ENCODE data around the gene PRCD.
"Not testable (repeated sequence)": the region's sequence is repeated elsewhere in the genome, so short reads cannot be mapped to it uniquely, and the experiment has no call there.

PRCD gene

DNA sequence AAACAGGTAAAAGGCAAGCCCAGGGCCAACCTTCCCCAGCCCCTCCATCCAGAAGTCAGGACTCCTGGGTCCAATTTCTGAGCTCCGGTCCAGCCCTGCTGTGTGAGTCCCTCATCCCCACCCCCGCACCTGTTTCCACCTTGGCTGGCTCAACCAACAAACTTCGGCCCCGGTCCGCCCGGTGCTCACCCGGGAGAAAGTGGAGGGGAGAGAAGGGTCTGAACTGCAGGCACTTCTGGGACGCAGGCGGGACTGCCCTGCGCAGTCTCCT, 39.2 kb upstream of the PRCD start:
- Mint-ChIP-seq H3K4me1 (peaks cover 34% of the 10 kb centered on the region), H3K4me3 (peak overlapping the region; percentile 87), H3K27me3 (no peaks in the 10 kb centered on the region), H3K36me3 (no peaks in the 10 kb centered on the region), H3K9me3 (no peaks in the 10 kb centered on the region), H3K27ac (no peak overlapping the region)

DNA sequence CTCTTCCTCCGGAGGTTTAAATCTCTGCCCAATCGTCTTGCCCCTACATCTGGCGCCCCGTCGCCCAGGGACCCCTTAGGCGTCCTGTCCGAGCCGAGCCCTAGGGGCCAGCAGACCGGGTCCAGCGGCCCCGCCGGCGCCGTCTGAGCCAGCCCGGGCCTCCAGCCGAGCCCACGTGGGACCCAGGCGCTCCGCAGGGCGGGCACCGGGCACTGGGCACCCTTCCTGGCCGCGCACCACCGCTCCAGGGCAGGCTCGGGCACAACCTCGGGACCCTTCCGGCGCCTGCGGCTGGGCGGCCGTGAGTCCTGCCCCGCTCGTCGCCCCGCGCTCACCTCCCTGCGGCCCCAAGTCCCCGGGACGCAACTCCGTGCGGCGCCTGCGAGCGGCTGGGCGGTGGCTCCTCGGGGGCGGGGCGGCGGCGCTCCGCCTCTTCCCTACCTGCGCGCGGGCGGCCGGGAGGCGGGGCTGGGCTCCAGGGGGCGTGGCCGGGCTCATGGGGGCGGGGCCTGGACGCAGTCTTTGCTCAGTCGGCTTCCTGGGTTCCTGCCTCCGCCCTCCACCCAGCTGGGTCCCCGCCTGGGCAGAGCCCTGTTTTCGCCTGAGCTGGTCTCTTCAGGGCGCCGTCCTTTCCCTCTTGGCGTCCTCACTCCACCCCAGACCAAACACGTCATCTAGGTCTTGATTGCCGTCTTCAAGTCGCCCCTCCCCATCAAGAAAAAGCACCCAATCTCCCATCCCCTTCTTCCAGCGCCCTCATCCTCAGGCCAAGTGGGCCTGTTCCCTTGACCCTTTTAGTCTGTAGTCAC, 38.6 kb upstream of the PRCD start, which contains the start of gene RHBDF2:
RHBDF2 (minus strand) TSS at position 406 of the 809 bp plus-strand sequence. CDS start 19,899 bp downstream, outside the sequence.
- Mint-ChIP-seq H3K27me3 (no peaks in the 10 kb centered on the region), H3K36me3 (no peaks in the 10 kb centered on the region), H3K27ac (peak within 1 kb of the TSS; percentile 94), H3K4me1 (peaks cover 34% of the 10 kb centered on the region), H3K9me3 (no peaks in the 10 kb centered on the region), H3K4me3 (peak within 1 kb of the TSS; percentile 87)

DNA sequence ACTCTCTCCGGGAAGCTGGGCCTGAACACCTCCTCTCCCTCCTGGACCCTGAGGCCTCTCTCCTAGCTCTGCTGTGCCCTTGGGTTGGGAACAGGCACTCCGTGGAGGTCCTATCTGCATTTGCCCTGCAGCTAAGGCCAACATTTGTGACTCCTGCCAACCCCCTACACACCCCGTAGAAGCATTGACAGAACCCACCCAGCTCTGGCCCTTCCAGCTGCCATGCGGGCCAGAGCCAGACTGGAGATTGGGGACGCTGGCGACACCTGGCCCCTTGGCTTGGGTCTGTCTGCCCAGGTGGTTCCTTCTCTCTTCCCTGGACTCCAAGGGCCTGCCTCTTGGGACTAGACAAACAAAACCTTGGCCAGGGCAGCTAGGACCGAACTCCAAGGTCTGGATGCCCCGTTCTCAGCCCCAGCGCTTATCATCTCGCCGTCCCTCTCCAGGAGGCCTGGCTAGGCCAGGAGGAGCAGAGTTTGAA, 38.0 kb upstream of the PRCD start:
- H3K9me3 Mint-ChIP-seq, result no peaks in the 10 kb centered on the region
- peaks cover 35% of the 10 kb centered on the region for H3K4me1 Mint-ChIP-seq
- H3K27ac Mint-ChIP-seq, result peak overlapping the region; percentile 94
- H3K36me3 Mint-ChIP-seq, result no peaks in the 10 kb centered on the region
- peak overlapping the region; percentile 82 for H3K4me3 Mint-ChIP-seq
- H3K27me3 Mint-ChIP-seq, result no peaks in the 10 kb centered on the region

DNA sequence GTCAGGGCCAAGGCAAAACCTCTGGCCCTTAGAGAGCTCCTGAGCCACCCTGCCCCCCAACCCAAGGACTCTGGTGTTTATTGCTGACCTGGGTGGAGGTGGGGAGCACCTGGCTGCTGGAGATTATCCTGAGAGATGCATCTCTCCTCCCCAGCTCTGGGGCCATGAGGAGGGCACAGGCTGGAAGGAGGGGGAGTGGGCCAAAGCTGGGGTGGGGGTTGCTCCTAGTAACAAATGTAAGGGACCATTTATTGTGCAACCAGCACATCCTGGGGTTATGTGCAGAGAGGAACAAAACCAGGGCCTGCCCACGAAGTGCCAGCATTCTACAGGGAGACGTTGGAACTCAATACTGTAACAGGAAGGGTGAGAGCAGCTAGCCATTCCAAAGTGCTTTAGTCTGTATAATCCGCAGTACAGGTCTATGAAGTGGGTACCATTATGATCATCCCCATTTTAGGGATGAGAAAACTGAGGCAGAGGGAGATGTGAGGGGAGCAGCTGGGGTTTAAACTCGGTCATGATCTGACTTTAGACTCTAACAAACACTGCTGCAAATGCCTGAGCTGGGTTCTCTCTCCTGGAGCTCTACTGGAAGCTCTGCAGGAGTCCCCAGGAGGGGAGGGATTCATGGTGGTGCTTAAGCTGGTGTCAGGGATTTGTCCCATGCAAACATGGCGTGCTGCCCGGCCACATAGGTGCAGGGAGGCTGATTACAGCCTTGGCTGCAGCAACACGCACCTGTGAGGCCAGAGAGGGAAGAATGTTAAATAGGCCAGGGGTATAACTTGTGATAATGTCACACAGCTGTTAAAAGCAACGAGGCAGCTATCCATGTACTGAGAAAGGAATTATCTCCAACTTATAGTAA, 37.3 kb upstream of the PRCD start:
- H3K4me3 Mint-ChIP-seq, result no peak overlapping the region
- H3K9me3 Mint-ChIP-seq, result no peaks in the 10 kb centered on the region
- no peaks in the 10 kb centered on the region for H3K27me3 Mint-ChIP-seq
- no peak overlapping the region for H3K27ac Mint-ChIP-seq
- H3K4me1 Mint-ChIP-seq, result peaks cover 37% of the 10 kb centered on the region
- H3K36me3 Mint-ChIP-seq, result no peaks in the 10 kb centered on the region

DNA sequence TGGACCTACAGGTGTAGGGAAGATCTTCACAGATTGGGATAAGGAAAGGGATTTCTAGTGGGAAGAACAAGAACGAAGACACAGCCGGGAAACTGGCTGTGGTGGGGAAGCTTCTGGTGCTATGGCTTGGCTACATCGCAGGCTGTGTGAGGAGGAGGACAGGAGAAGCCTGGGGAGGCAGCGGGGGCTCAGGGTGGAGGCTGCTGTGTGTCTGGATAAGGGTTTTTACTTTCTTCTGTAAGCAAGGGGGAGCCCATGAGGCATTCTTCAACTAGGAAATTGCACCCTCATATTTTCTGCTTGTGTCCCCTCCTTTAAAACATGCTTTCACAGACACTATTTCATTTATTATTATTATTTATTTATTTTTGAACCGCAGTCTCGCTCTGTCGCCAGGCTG, 35.7 kb upstream of the PRCD start:
- H3K27ac Mint-ChIP-seq, result peak overlapping the region; percentile 10
- no peaks in the 10 kb centered on the region for H3K36me3 Mint-ChIP-seq
- no peak overlapping the region for H3K4me3 Mint-ChIP-seq
- no peaks in the 10 kb centered on the region for H3K27me3 Mint-ChIP-seq
- H3K4me1 Mint-ChIP-seq, result peaks cover 29% of the 10 kb centered on the region
- no peaks in the 10 kb centered on the region for H3K9me3 Mint-ChIP-seq

DNA sequence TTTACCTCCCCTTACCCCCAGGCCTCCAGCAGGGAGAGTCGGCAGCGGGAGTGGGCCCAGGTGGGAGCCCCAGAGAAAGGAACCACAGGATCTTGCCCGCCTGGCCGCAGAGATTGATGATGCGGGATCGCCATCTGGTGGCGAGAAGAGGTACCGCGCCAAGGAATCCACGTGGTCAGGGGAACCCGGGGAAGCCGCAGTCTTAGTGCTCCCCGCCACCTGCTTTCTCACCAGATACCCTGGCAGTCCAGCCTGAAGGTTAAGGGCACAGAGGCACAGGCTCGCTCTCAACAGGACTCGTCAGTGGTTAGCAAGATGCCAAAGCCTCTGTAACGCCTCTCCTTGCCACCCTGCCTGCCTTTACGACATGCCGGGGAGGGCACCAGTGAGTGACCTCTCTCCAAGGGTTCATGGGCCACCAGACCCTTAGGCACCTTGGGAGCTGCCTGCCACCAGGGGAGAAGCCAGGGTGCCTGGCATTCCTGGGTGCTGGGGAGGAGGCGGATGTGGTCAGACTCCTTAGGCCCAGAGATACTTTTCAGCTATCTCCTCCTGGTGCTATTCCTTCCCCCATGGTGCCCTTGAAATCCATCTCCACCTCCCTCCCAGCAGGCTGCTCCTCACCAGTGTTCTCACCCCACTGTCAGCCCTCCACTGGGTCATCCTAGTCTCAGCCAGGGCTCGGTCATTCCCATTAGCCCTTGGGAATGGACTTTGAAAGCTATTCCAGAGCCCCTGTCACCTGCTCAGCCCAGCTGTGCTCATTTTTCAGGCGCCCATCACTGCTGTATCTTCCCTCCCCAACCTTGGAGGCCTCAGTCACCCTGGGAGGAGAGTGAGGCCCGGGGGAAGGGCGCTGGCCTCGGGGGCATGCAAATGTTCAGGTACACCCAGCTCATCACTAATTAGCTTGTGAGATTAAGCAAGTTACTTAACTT, 33.2 kb upstream of the PRCD start:
- no peaks in the 10 kb centered on the region for H3K36me3 Mint-ChIP-seq
- no peaks in the 10 kb centered on the region for H3K27me3 Mint-ChIP-seq
- peaks cover 15% of the 10 kb centered on the region for H3K4me1 Mint-ChIP-seq
- H3K9me3 Mint-ChIP-seq, result no peaks in the 10 kb centered on the region
- H3K4me3 Mint-ChIP-seq, result no peak overlapping the region
- peak overlapping the region; percentile 12 for H3K27ac Mint-ChIP-seq

DNA sequence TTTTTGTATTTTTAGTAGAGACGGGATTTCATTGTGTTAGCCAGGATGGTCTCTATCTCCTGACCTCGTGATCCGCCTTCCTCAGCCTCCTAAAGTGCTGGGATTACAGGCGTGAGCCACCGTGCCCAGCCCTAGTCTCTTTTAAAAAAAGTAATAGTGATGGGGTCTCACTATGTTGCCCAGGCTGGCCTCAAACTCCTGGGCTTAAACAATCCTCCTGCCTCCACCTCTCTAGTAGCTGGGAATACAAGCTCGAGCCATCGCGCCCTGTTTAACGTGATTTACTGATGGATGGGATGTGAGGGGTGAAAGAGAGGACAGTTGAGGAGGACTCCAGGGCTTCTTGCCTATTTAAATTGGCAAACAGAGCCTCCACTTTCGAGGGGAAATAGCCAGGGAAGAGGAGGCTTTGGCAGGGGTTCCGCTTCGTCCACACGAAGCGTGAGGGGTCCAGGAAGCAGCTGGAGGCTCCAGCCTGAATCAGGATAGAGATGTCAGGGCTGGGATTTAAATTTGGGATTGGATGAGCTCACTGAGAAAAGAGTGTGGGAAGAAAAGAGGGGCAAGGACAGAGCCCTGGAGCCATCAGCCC, 31.3 kb upstream of the PRCD start:
- H3K9me3 Mint-ChIP-seq, H3K4me3 Mint-ChIP-seq, H3K36me3 Mint-ChIP-seq, H3K27me3 Mint-ChIP-seq: not testable (repeated sequence)
- Mint-ChIP-seq H3K27ac (peak overlapping the region; percentile 55), H3K4me1 (peaks cover 17% of the 10 kb centered on the region)

DNA sequence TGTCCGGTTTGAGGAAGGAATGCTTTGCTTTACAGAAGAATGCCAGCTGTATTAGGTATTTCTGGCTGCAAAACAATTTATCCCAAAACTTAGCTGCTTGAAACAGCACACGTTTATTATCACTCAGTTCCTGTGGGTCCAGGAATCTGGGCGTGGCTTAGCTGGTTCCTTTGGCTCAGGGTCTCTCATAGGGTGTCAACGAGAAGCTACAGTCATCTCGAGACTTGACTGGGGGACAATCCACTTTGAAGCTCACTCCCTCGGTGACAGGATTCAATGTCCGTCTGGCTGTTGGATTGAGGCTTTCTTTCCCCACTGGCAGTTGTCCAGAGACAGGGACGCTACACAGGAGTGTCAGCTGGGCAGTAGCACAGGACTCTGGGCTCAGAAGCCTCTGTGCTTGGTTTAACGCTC, 29.0 kb upstream of the PRCD start:
- Mint-ChIP-seq H3K36me3 (no peaks in the 10 kb centered on the region), H3K4me1 (peaks cover 35% of the 10 kb centered on the region), H3K4me3 (no peak overlapping the region), H3K9me3 (no peaks in the 10 kb centered on the region), H3K27ac (no peak overlapping the region), H3K27me3 (no peaks in the 10 kb centered on the region)

DNA sequence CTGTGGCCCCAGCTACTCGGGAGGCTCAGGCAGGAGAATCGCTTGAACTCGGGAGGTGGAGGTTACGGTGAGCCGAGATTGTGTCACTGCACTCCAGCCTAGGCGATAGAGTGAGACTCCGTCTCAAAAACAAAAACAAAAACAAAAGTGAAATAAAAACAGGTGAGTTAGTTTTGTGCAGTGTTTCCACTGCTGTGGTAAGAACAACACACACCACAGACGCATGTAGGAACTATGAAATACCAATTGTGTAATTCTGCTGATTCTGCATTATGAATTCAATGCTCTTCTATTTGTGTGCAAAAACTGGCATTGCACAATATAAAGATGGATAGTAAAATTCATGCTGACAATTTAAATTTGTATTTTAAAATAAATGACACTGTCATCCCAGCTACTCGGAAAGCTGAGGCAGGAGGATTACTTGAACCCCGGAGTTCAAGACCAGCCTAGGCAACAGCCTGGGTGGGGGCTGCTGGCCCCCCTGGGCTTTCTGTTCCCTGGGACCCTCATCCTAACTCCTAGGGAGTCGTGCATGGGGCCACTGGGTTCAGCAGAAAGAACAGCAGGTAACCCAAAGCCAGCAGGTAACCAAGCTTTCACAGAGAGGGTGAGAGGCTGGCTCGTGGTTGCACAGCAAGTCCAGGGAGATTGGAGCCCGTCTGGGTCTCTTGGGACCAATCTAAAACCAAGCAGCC, 28.0 kb upstream of the PRCD start:
- Mint-ChIP-seq H3K27ac (no peak overlapping the region), H3K9me3 (no peaks in the 10 kb centered on the region), H3K27me3 (no peaks in the 10 kb centered on the region), H3K4me1 (peaks cover 36% of the 10 kb centered on the region), H3K4me3 (no peak overlapping the region), H3K36me3 (no peaks in the 10 kb centered on the region)

DNA sequence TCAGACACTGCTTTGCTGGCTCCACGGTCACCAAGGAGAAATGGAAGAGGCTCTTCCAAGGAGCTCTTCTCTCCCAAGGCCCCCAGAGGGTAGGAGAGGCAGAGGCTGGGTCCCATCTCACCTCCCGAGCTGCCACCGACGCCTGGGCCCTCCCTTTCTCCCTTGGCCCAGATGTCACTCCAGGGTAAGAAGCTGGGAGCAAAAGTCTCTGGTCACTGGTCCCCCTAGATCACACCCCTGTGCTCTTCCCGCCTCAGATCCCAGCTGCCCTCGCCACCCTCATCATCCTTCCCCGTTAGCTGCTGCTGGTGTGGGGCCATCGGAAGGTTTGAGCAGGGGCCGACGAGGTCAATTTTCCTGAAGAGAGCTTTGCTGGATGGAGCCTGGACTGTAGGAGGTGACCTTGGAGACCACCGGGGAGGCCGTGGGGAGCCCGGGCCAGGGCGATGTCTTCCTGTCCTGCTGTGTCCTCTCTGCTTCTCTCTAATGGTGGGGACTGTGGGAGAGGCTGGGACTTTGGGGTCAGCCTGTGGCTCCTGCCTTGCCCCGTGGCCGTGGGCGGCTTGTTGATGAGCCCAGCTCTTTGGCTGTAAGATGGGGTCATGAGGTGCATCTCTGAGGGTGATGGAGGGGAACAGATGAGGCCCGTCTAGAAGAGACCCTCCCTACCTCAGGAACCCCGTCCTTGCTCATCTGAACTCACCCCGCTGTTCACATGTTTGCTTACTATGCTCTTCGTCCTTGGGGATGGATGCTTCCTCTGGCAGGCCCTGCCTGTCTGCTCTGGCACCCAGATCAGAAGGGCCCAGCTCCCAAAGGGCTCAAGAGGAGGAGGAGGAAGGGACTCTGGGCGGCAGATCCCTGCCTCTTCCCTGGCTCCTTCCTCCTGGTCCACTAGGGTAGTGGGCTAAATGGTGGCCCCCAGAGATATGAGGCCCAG, 27.2 kb upstream of the PRCD start:
- Mint-ChIP-seq H3K9me3 (no peaks in the 10 kb centered on the region), H3K4me3 (no peak overlapping the region), H3K27ac (peak overlapping the region; percentile 83), H3K36me3 (no peaks in the 10 kb centered on the region), H3K27me3 (no peaks in the 10 kb centered on the region), H3K4me1 (peaks cover 36% of the 10 kb centered on the region)

DNA sequence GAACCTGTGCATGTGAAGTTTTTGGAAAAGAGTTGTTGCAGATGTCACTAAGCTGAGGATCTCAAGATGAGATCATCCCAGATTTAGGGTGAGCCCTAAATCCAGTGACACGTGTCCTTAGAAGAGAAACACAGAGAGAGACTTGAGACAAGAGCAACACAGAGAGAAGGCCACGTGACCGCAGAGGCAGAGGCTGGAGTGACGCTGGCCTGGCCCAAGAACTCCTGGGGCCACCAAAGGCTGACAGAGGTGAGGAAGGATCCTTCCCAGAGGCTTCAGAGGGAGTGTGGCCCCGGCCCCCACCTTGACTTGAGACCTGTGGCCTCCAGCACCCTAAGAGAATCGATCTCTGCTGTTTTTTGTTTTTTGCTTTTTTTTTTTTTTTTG, 26.5 kb upstream of the PRCD start:
- Mint-ChIP-seq H3K4me3 (no peak overlapping the region), H3K27me3 (no peaks in the 10 kb centered on the region), H3K36me3 (no peaks in the 10 kb centered on the region), H3K27ac (peak overlapping the region; percentile 83), H3K9me3 (no peaks in the 10 kb centered on the region), H3K4me1 (peaks cover 42% of the 10 kb centered on the region)

DNA sequence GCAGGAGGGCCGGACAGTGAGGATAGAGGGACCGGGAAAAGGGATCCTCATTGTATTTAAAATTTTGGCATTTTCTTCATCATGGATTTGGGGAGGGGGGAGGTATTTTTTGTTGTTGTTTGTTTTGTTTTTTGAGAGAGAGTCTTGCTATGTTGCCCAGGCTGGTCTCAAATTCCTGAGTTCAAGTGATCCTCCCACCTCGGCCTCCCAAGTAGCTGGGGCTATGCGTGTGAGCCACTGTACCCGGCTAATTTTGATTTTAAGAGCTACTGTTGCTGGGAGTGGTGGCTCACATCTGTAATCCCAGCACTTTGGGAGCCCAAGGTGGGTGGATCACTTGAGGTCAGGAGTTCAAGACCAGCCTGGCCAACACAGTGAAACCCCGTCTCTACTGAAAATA, 25.5 kb upstream of the PRCD start:
- not testable (repeated sequence) for H3K9me3 Mint-ChIP-seq, H3K27me3 Mint-ChIP-seq, H3K36me3 Mint-ChIP-seq
- H3K4me3 Mint-ChIP-seq, result peak overlapping the region; percentile 82
- H3K27ac Mint-ChIP-seq, result peak overlapping the region; percentile 77
- peaks cover 46% of the 10 kb centered on the region for H3K4me1 Mint-ChIP-seq

DNA sequence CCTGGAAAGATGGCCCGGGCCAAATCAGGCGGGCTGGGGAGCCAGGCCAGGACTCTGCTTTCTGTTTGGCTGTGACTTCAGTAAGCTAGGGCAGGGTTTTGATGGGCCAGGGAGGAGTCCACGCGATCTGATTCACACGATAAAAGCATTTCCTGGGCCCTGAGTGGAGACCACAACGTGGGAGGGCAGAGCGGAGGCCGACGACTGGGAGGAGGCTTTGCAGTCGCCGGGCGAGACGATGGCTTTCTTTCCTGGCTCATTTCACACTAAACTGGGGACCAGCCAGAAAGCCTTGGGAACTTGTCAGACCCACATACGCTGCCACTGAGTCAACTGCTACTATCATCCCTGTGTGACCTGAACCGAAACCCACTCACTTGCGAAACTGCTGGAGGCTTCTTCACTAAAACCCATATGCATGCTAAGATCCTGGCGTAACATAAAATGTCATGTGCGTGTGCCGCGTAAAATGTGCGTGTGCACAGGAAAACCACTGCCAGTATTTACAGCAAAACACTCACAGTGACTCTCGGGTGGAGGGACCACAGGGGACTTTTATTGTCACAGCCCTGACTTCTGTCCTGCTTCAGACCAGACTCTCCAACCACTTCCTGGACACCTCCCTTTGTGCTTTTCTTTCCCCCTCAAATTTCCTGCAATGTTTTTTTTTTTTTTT, 24.4 kb upstream of the PRCD start:
- Mint-ChIP-seq H3K27me3 (no peaks in the 10 kb centered on the region), H3K4me3 (peak overlapping the region; percentile 82), H3K9me3 (no peaks in the 10 kb centered on the region), H3K27ac (peak overlapping the region; percentile 82), H3K4me1 (peaks cover 46% of the 10 kb centered on the region), H3K36me3 (no peaks in the 10 kb centered on the region)
